Caco-2 (cell line): ENCODE data around the gene SECTM1. TPM values are rescaled to one million over a fixed set of nuclear protein-coding genes. Genes with fewer than 3 reads are reported as not detected.

ENCODE experiments used
- BruUV-seq: library from RNA; stranded (reverse); fragments of 400-500 nt; replicated peaks from 2 replicates; lab custom pipeline; 2021; lab: Mats Ljungman, UMichigan
- CTCF ChIA-PET: fragments of 300-600 bp; sonication (Branson Sonifier 250); formaldehyde crosslinking; loops from one replicate; lab custom pipeline; 2022; ENCODE audit warnings: antibody characterized with exemption; lab: Charles Lee
- POLR2A ChIA-PET: fragments of 300-600 bp; sonication (Branson Sonifier 250); formaldehyde crosslinking; loops from one replicate; lab custom pipeline; 2022; ENCODE audit warnings: antibody characterized with exemption; lab: Charles Lee
- DNase-seq, 2 experiments: peaks; one replicate each; pipeline versions ENCODE4 v3.0.0 to v3.0.0-alpha.2; 2020 to 2022
- H3K27me3 ChIP-seq: replicated peaks from 2 replicates; pipeline ENCODE4 v1.6.0; 2011; ENCODE audit warnings: low read length; ENCODE audit not compliant: control insufficient read depth, insufficient read depth
- H3K36me3 ChIP-seq: 2 replicates; pipeline ENCODE4 v1.5.1; 2011; ENCODE audit warnings: low read length; ENCODE audit not compliant: control insufficient read depth, insufficient read depth
- H3K4me1 ChIP-seq: fragments of 250-450 bp; sonication (Bioruptor Pico); 2 replicates; pipeline ENCODE4 v1.5.1; 2020; ENCODE audit warnings: mild to moderate bottlenecking
- H3K4me3 ChIP-seq: 2 replicates; pipeline ENCODE4 v1.5.1; 2011; ENCODE audit warnings: low read depth, mild to moderate bottlenecking, control low read depth, low read length
- H3K9me3 ChIP-seq: fragments of 250-450 bp; sonication (Bioruptor Pico); 2 replicates; pipeline ENCODE4 v1.5.1; 2020; ENCODE audit warnings: mild to moderate bottlenecking, moderate library complexity
- H3K27ac Mint-ChIP-seq: one replicate; pipeline ENCODE4 v1.8.0; 2022; ENCODE audit warnings: mixed read lengths; ENCODE audit not compliant: unreplicated experiment
- H3K27me3 Mint-ChIP-seq: one replicate; pipeline ENCODE4 v1.8.0; 2022; ENCODE audit warnings: mixed read lengths; ENCODE audit not compliant: insufficient read depth, unreplicated experiment
- H3K36me3 Mint-ChIP-seq: one replicate; pipeline ENCODE4 v1.8.0; 2022; ENCODE audit warnings: mild to moderate bottlenecking, mixed read lengths; ENCODE audit not compliant: insufficient read depth, unreplicated experiment
- H3K4me1 Mint-ChIP-seq: one replicate; pipeline ENCODE4 v1.8.0; 2022; ENCODE audit warnings: low read depth, mixed read lengths; ENCODE audit not compliant: unreplicated experiment
- H3K4me3 Mint-ChIP-seq: one replicate; pipeline ENCODE4 v1.8.0; 2022; ENCODE audit warnings: mild to moderate bottlenecking, moderate library complexity, mixed read lengths; ENCODE audit not compliant: unreplicated experiment
- H3K9me3 Mint-ChIP-seq: one replicate; pipeline ENCODE4 v1.8.0; 2022; ENCODE audit warnings: mixed read lengths; ENCODE audit not compliant: unreplicated experiment
- intact Hi-C: fragments of 100-400 bp; cut with micrococcal nuclease; formaldehyde crosslinking; loops from one replicate; pipeline ENCODE4 v1.10.0; 2022; ENCODE audit not compliant: unreplicated experiment
- total RNA-seq: library from RNA; stranded (reverse); gene quantifications from 2 replicates; pipeline ENCODE4 v1.2.3, GENCODE V29; 2022
- TF ChIP-seq, protein P1 (sequence below), 2 experiments: fragments of 200-600 bp in 1 of 2; IDR thresholded peaks; 1 replicate in 1 of 2; 2 replicates in 1 of 2; pipeline versions ENCODE4 v1.5.1 to v1.8.0; 2011 to 2022; ENCODE audit warnings: antibody characterized with exemption in 1 of 2, control low read depth in 1 of 2, inconsistent platforms in 1 of 2, low read depth in 1 of 2, low read length in 1 of 2, mild to moderate bottlenecking in 1 of 2, moderate library complexity in 1 of 2; ENCODE audit not compliant: insufficient read depth in 1 of 2, severe bottlenecking in 1 of 2, unreplicated experiment in 1 of 2

The SECTM1 gene
- total RNA-seq, 1 experiment from 2014 or later: 0.75 TPM

DNA sequence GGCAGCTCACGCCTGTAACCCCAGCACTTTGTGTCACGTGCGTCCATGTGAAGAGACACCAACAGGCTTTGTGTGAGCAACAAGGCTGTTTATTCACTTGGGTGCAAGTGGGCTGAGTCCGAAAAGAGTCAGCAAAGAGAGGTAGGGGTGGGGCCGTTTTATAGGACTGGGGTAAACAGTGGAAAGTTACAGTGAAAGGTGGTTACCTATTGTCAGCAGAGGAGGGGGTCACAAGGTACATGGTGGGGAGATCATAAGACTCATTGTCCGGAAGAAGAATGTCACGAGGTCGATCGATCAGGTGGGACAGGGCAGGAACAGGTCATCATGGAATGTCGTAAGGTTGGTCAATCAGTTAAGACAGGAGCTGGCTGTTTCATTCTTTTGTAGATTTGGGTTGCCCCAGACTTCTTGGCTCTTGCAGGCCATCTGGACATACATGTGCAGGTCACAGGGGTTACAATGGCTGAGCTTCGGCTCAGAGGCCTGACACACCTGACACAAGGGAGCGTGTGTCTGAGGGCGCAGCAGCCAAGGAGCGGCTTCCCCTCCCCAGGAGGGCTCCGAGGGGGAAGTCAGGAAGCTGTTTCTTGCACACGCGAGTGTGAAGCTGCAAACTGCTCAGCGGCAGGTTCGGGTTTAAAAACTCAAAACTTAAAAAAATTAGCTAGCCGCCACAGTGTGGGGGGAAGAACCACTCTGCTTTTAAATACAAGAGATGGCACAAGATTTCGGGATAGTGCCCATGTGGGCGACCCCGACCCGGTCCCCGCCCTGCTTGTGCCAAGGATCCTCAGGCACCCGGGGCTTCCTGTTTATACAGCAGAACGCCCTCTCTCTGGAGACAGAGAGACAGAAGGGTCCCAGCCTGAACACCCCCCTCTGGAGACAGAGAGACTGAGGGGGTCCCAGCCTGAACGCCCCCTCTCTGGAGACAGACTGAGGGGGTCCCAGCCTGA, 13.1 kb upstream of the SECTM1 start:
- Mint-ChIP-seq H3K27me3 (no peaks in the 10 kb centered on the region), H3K4me3 (no peak overlapping the region), H3K36me3 (peaks cover 6% of the 10 kb centered on the region), H3K9me3 (no peaks in the 10 kb centered on the region), H3K4me1 (peaks cover 17% of the 10 kb centered on the region), H3K27ac (peak overlapping the region; percentile 74)
- intact Hi-C loops: no loop called here
- peak in 1 of 2 experiments; percentile 55 for DNase-seq
- peaks cover 27% of the 10 kb centered on the region for H3K4me1 ChIP-seq
- no peaks in the 10 kb centered on the region for H3K9me3 ChIP-seq
- no peaks in the 10 kb centered on the region for H3K27me3 ChIP-seq
- POLR2A ChIA-PET: no interaction called here
- CTCF ChIA-PET: interaction anchor here (1.0 kb wide), 1 partner anchor 20 kb away, joined by 3 read pairs; no protein-coding TSS in a partner anchor
- H3K4me3 ChIP-seq: no peak overlapping the region
- BruUV-seq: no TSS peak
- TF ChIP-seq, protein P1, sequence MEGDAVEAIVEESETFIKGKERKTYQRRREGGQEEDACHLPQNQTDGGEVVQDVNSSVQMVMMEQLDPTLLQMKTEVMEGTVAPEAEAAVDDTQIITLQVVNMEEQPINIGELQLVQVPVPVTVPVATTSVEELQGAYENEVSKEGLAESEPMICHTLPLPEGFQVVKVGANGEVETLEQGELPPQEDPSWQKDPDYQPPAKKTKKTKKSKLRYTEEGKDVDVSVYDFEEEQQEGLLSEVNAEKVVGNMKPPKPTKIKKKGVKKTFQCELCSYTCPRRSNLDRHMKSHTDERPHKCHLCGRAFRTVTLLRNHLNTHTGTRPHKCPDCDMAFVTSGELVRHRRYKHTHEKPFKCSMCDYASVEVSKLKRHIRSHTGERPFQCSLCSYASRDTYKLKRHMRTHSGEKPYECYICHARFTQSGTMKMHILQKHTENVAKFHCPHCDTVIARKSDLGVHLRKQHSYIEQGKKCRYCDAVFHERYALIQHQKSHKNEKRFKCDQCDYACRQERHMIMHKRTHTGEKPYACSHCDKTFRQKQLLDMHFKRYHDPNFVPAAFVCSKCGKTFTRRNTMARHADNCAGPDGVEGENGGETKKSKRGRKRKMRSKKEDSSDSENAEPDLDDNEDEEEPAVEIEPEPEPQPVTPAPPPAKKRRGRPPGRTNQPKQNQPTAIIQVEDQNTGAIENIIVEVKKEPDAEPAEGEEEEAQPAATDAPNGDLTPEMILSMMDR (IDR thresholded peaks at IDR 0.05; ENCODE audit: insufficient read depth in 1 of 2, low read depth in 1 of 2, low read length in 1 of 2, severe bottlenecking in 1 of 2, unreplicated experiment in 1 of 2): no peak
- no peaks in the 10 kb centered on the region for H3K36me3 ChIP-seq

DNA sequence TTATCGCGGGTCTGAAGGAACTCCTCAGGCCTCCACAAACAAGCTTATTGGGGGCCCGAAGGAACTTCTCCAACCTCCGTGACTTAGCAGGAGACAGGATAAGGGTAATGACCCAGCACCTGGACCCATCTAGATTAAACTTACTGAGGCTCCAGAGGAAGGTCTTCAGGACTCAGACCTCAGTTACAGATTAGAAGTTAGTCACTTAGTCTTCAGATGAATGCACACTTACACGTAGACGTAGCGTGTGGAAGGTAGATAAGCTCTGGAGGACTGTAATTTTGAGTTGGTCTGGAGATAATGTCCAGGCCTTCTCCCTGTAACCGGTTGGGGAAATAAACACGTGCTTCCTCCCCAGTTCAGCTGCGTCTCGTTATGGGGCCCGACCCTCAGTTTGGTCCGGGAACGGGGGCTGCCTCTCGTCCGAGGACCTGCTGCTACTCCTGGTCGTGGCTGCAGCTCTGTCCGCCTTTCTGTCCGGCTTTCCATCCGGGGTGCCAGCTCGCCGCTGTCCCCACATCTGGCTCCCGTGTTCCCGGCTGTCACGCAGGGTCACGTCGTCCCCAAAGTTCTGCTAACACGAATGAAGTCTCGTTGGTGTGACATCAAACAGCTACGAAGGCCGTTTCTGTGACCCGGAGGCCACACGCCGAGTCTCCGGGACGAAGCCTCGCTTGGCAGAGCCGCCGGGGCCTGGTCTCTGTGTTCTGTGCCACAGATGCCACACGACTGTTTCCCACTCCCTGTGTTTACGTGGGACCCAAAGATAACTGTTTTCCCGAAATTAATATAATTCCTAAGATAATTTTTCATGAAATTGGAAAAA, 11.8 kb upstream of the SECTM1 start:
- H3K4me3 Mint-ChIP-seq: no peak overlapping the region
- DNase-seq: no peak
- H3K27me3 Mint-ChIP-seq: no peaks in the 10 kb centered on the region
- ChIA-PET CTCF (interaction anchor here (0.7 kb wide), 1 partner anchor 72 kb away, joined by 4 read pairs; no protein-coding TSS in a partner anchor), POLR2A (no interaction called here)
- H3K27ac Mint-ChIP-seq: no peak overlapping the region
- Histone ChIP-seq H3K4me1 (peaks cover 27% of the 10 kb centered on the region), H3K4me3 (no peak overlapping the region), H3K27me3 (no peaks in the 10 kb centered on the region), H3K36me3 (no peaks in the 10 kb centered on the region), H3K9me3 (no peaks in the 10 kb centered on the region)
- intact Hi-C loops: no loop called here
- no TSS peak for BruUV-seq
- no peaks in the 10 kb centered on the region for H3K9me3 Mint-ChIP-seq
- H3K36me3 Mint-ChIP-seq: no peaks in the 10 kb centered on the region
- TF ChIP-seq, protein P1 (IDR thresholded peaks at IDR 0.05; ENCODE audit: insufficient read depth in 1 of 2, low read depth in 1 of 2, low read length in 1 of 2, severe bottlenecking in 1 of 2, unreplicated experiment in 1 of 2): no peak
- H3K4me1 Mint-ChIP-seq: peaks cover 17% of the 10 kb centered on the region
